SK-N-SH (cell line): Measurements from ENCODE around the gene FOXP1.

Source experiments
- CTCF ChIP-seq: fragments of 200-600 bp; sonication (generic); IDR thresholded peaks from 2 replicates; pipeline ENCODE4 v1.6.1; 2017; ENCODE audit warnings: antibody characterized with exemption, mild to moderate bottlenecking, moderate library complexity
- ELF1 ChIP-seq: IDR thresholded peaks from 2 replicates; pipeline ENCODE4 v1.4.0; 2012
- EP300 ChIP-seq, 2 experiments: IDR thresholded peaks; 2 replicates each; pipeline versions ENCODE4 v1.4.0 to v1.6.1; 2012; ENCODE audit warnings: borderline replicate concordance in 1 of 2, low read depth in 1 of 2, low read length in 1 of 2
- EZH2phosphoT487 ChIP-seq: fragments of 200-600 bp; sonication (generic); IDR thresholded peaks from 2 replicates; pipeline ENCODE4 v1.6.1; 2017; ENCODE audit warnings: low read depth, mixed run types, mild to moderate bottlenecking, antibody characterized with exemption, moderate library complexity, borderline replicate concordance
- FOXJ3 ChIP-seq: sonication (generic); formaldehyde crosslinking; IDR thresholded peaks from 2 replicates; pipeline ENCODE4 v1.5.1; 2020; ENCODE audit warnings: mild to moderate bottlenecking, missing genetic modification reagents
- JUND ChIP-seq: IDR thresholded peaks from 2 replicates; pipeline ENCODE4 v1.4.0; 2012
- PBX3 ChIP-seq: IDR thresholded peaks from 2 replicates; pipeline ENCODE4; 2012
- POLR2AphosphoS5 ChIP-seq: IDR thresholded peaks from 2 replicates; pipeline ENCODE4 v1.6.1; 2012; ENCODE audit warnings: low read depth, low read length
- SIN3A ChIP-seq: IDR thresholded peaks from 2 replicates; pipeline ENCODE4 v1.6.1; 2012; ENCODE audit warnings: low read depth, mild to moderate bottlenecking, low read length, moderate library complexity, borderline replicate concordance
- SMC3 ChIP-seq: IDR thresholded peaks from 2 replicates; pipeline ENCODE4 v1.6.1; 2012; ENCODE audit warnings: low read depth, low read length, improper control_type of control experiment
- TCF12 ChIP-seq: IDR thresholded peaks from 2 replicates; pipeline ENCODE4 v1.4.0; 2012
- USF1 ChIP-seq: IDR thresholded peaks from 2 replicates; pipeline ENCODE4 v1.4.0; 2012; ENCODE audit warnings: low read depth, borderline replicate concordance
- YY1 ChIP-seq: IDR thresholded peaks from 2 replicates; pipeline ENCODE4 v1.4.0; 2012; ENCODE audit warnings: low read depth, mild to moderate bottlenecking
- ZBTB33 ChIP-seq: IDR thresholded peaks from 2 replicates; pipeline ENCODE4 v1.4.0; 2012; ENCODE audit warnings: low read depth, borderline replicate concordance

- TF ChIP-seq EP300 (IDR thresholded peaks at IDR 0.05; ENCODE audit: borderline replicate concordance in 1 of 2, low read depth in 1 of 2, low read length in 1 of 2) (peak in 1 of 2 experiments; percentile 82; a peak in 2 of 4 replicates), CTCF (no peak), POLR2AphosphoS5 (no peak), SMC3 (no peak), EZH2phosphoT487 (no peak), SIN3A (no peak), ZBTB33 (no peak), PBX3 (peak; percentile 89), ELF1 (0 out of 2 replicates have a peak, but pooled peaks have one; percentile 42), JUND (peak; percentile 82), USF1 (no peak), TCF12 (peak; percentile 81), YY1 (no peak), FOXJ3 (CRISPR knock-in tag) (no peak)
Observed at GRCh38 chr3:71551311-71551919, 32.1 kb downstream of the FOXP1 start.
